Activated CD4-positive, alpha-beta T cell treated with anti-CD3 and anti-CD28 coated beads for 48 hours (primary cell): ENCODE results near the gene MTUS2.

Experiments used
- DNase-seq: peaks from one replicate; pipeline ENCODE4 v3.0.0-alpha.2; 2020

MTUS2 gene

GRCh38 chr13:29423050-29423449 is 602.9 kb downstream of the MTUS2 start:
- no peak for DNase-seq

- DNase-seq: no peak
Observed at GRCh38 chr13:29427937-29428309, 607.8 kb downstream of the MTUS2 start.

- DNase-seq: peak; percentile 4
Observed at GRCh38 chr13:29428310-29429181, 608.4 kb downstream of the MTUS2 start.

GRCh38 chr13:29429286-29429900 is 609.3 kb downstream of the MTUS2 start:
- no peak for DNase-seq

- no peak for DNase-seq
Observed at GRCh38 chr13:29434217-29434945, 614.2 kb downstream of the MTUS2 start.

- no peak for DNase-seq
Observed at GRCh38 chr13:29435125-29435911, 615.2 kb downstream of the MTUS2 start.

GRCh38 chr13:29436291-29436690 is 616.2 kb downstream of the MTUS2 start:
- DNase-seq: no peak

- no peak for DNase-seq
Observed at GRCh38 chr13:29436721-29437280, 616.7 kb downstream of the MTUS2 start.

GRCh38 chr13:29438769-29439168 is 618.6 kb downstream of the MTUS2 start:
- DNase-seq: no peak

GRCh38 chr13:29439601-29440388 is 619.7 kb downstream of the MTUS2 start:
- DNase-seq: no peak

- DNase-seq: no peak
Observed at GRCh38 chr13:29441306-29441705, 621.2 kb downstream of the MTUS2 start.

GRCh38 chr13:29446016-29446415 is 625.9 kb downstream of the MTUS2 start:
- no peak for DNase-seq

GRCh38 chr13:29448174-29448573 is 628.0 kb downstream of the MTUS2 start:
- no peak for DNase-seq

GRCh38 chr13:29449726-29450125 is 629.6 kb downstream of the MTUS2 start:
- no peak for DNase-seq

- DNase-seq: no peak
Observed at GRCh38 chr13:29451976-29452375, 631.8 kb downstream of the MTUS2 start.

GRCh38 chr13:29452773-29453616 is 632.9 kb downstream of the MTUS2 start:
- DNase-seq: no peak

GRCh38 chr13:29453617-29454011 is 633.5 kb downstream of the MTUS2 start:
- no peak for DNase-seq

GRCh38 chr13:29454931-29455481 is 634.9 kb downstream of the MTUS2 start:
- DNase-seq: peak; percentile 12

- DNase-seq: no peak
Observed at GRCh38 chr13:29456419-29456818, 636.3 kb downstream of the MTUS2 start.

GRCh38 chr13:29457299-29457698 is 637.2 kb downstream of the MTUS2 start:
- no peak for DNase-seq
